A549 treated with Hydrocortisone at 1 μM for 4 hours (cell line): ENCODE data around the gene CDKN2A. TPM values are rescaled to one million over a fixed set of nuclear protein-coding genes. Genes with fewer than 3 reads are reported as not detected.

Experiments
- total RNA-seq: library from RNA; stranded (reverse); fragments of 200-300 nt; extraction: Qiagen RNA extraction; gene quantifications from 5 replicates; pipeline ENCODE4 v1.2.3, GENCODE V29; 2022

The CDKN2A gene
- total RNA-seq = not detected in 5 replicates

DNA sequence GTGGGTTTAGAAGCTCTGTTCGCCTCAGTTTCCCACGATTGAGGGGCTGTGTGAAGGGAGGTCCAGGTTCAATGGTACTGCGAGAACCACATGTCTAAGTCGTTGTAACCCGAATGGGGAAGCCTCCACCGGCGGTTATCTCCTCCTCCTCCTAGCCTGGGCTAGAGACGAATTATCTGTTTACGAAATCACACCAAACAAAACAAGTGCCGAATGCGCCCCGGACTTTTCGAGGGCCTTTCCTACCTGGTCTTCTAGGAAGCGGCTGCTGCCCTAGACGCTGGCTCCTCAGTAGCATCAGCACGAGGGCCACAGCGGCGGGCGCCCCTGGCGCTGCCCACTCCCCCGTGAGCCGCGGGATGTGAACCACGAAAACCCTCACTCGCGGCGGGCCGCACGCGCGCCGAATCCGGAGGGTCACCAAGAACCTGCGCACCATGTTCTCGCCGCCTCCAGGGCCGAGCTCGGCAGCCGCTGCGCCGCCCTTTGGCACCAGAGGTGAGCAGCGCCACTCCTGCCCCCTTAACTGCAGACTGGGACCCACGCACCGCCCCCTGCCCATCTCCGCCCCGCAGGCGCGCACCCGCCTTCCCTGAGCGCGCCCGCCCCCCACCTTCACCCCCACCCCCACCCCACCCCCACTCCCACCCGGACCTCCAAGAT, at the start of gene CDKN2A:
Gene CDKN2A, minus strand, starts transcription at position 500 of the 663 bp plus-strand sequence.

GRCh38 chr9:22008717-22009505, 14.7 kb upstream of the CDKN2A start, which contains the start of gene CDKN2B:
TSS of gene CDKN2B (minus strand) at chr9:22009305. CDS start at chr9:22008953, 352 bp downstream.

GRCh38 chr9:21994556-21995005, 389 bp upstream of the CDKN2A start, which contains the start of gene CDKN2B-AS1:
TSS of gene CDKN2B-AS1 (plus strand) at chr9:21994791.

Other genes starting within 250 kb of the CDKN2A start
- 6.2 to 22.1 TPM (median 8.5 TPM) in 5 replicates for gene MTAP, start 191.8 kb downstream of the CDKN2A start, total RNA-seq
- not detected in 5 replicates for gene CDKN2B-AS1, start 399 bp upstream of the CDKN2A start, total RNA-seq
- gene CDKN2B, start 14.9 kb upstream of the CDKN2A start, total RNA-seq = not detected in 5 replicates